ENCODE results near the gene INTU. TPM values are rescaled to one million over a fixed set of nuclear protein-coding genes. Genes with fewer than 3 reads are reported as not detected.

The INTU gene
- polyA plus RNA-seq, 3 donors: 0.17 to 0.26 TPM; not detected in 1

DNA sequence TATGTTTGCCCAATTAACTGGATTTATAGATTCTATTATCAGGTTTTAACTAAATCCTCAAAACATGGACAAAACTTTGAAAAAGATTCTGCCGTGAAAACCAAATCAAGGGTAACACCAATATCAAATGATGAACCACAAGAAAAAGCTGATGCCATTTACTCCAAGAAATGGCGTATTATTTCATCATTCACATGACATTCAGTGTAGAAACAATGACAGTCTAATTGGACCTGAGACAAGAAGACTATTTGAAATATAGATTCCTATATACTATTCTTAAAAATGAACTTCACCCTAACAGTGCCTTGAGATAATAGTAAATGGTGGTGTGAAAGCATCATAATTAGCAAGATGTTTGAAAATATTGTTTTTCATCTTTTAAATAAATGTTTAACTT is 102.2 kb downstream of the INTU start:
- Histone ChIP-seq H3K4me2 (replicated peaks; ENCODE audit: extremely low read depth, low read length, poor library complexity, severe bottlenecking) (no peak overlapping the region), H4K20me1 (ENCODE audit: insufficient read depth, low read length) (no peaks in the 10 kb centered on the region), H2AFZ (ENCODE audit: insufficient read depth, low read depth, low read length, poor library complexity, severe bottlenecking) (no peak overlapping the region), H3K9me3 (replicated peaks in 1 of 2; ENCODE audit: control insufficient read depth in 1 of 2, insufficient read depth in 1 of 2, low read length in 2 of 2) (no peaks in the 10 kb centered on the region), H3K4me3 (replicated peaks in 1 of 3; ENCODE audit: low read depth in 2 of 3, low read length in 3 of 3) (no peak overlapping the region), H3K36me3 (replicated peaks in 1 of 2; ENCODE audit: control insufficient read depth in 1 of 2, insufficient read depth in 2 of 2, low read length in 2 of 2) (no peaks in the 10 kb centered on the region), H3K9ac (ENCODE audit: insufficient read depth, low read length, poor library complexity, severe bottlenecking) (no peak overlapping the region), H3K4me1 (ENCODE audit: control insufficient read depth in 1 of 2, insufficient read depth in 2 of 2, low read length in 2 of 2) (no peaks in the 10 kb centered on the region), H3K79me2 (ENCODE audit: insufficient read depth, low read length) (no peaks in the 10 kb centered on the region), H3K27me3 (ENCODE audit: control insufficient read depth in 2 of 2, insufficient read depth in 2 of 2, low read length in 2 of 2) (no peaks in the 10 kb centered on the region), H3K27ac (ENCODE audit: low read depth in 1 of 2, low read length in 2 of 2) (no peak overlapping the region)
- H3K4me1 Mint-ChIP-seq: no peaks in the 10 kb centered on the region
- no CpG with 5 or more reads among the region's 2 CpGs for WGBS (ENCODE audit: insufficient coverage)
- H3K36me3 Mint-ChIP-seq: no peaks in the 10 kb centered on the region
- no peak for DNase-seq
- TF ChIP-seq, protein P1, sequence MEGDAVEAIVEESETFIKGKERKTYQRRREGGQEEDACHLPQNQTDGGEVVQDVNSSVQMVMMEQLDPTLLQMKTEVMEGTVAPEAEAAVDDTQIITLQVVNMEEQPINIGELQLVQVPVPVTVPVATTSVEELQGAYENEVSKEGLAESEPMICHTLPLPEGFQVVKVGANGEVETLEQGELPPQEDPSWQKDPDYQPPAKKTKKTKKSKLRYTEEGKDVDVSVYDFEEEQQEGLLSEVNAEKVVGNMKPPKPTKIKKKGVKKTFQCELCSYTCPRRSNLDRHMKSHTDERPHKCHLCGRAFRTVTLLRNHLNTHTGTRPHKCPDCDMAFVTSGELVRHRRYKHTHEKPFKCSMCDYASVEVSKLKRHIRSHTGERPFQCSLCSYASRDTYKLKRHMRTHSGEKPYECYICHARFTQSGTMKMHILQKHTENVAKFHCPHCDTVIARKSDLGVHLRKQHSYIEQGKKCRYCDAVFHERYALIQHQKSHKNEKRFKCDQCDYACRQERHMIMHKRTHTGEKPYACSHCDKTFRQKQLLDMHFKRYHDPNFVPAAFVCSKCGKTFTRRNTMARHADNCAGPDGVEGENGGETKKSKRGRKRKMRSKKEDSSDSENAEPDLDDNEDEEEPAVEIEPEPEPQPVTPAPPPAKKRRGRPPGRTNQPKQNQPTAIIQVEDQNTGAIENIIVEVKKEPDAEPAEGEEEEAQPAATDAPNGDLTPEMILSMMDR (IDR thresholded peaks at IDR 0.05): no peak
- H3K27ac Mint-ChIP-seq: no peak overlapping the region
- peaks cover 2 to 3% (median 2%) of the 10 kb centered on the region in 3 donors for H3K27me3 Mint-ChIP-seq (ENCODE audit: low read depth in 3 of 3)
- H3K4me3 Mint-ChIP-seq: no peak overlapping the region
- H3K9me3 Mint-ChIP-seq: peaks cover 0 to 6% (median 2%) of the 10 kb centered on the region in 7 donors
- intact Hi-C loops (cut with micrococcal nuclease): loop anchor here (5.0 kb wide), 1 partner anchor 133 kb away; no protein-coding TSS in a partner anchor

DNA sequence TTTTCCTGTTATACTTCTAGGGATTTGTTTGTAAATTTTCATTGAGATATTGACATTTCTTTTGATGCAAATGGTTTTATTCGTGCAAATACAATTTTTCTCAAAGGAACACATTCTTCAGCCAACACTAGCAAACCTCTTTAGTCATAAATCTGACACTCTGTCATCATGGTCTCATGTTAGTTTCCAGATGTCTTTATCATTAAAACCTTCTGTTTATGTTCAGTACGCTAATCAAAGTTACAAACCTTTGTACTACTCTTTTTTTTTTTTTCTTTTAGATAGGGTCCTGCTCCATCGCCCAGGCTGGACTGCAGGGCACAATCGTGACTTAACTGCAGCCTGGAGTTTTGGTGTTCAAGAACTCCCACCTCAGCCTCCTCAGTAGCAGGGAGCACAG is 104.5 kb downstream of the INTU start:
- Histone ChIP-seq H3K36me3 (replicated peaks in 1 of 2; ENCODE audit: control insufficient read depth in 1 of 2, insufficient read depth in 2 of 2, low read length in 2 of 2) (no peaks in the 10 kb centered on the region), H3K9me3 (replicated peaks in 1 of 2; ENCODE audit: control insufficient read depth in 1 of 2, insufficient read depth in 1 of 2, low read length in 2 of 2) (peaks cover 0 to 5% of the 10 kb centered on the region in 2 donors), H3K27me3 (ENCODE audit: control insufficient read depth in 2 of 2, insufficient read depth in 2 of 2, low read length in 2 of 2) (no peaks in the 10 kb centered on the region), H2AFZ (ENCODE audit: insufficient read depth, low read depth, low read length, poor library complexity, severe bottlenecking) (no peak overlapping the region), H3K79me2 (ENCODE audit: insufficient read depth, low read length) (no peaks in the 10 kb centered on the region), H3K4me3 (replicated peaks in 1 of 3; ENCODE audit: low read depth in 2 of 3, low read length in 3 of 3) (no peak overlapping the region), H3K4me1 (ENCODE audit: control insufficient read depth in 1 of 2, insufficient read depth in 2 of 2, low read length in 2 of 2) (no peaks in the 10 kb centered on the region), H4K20me1 (ENCODE audit: insufficient read depth, low read length) (no peaks in the 10 kb centered on the region), H3K9ac (ENCODE audit: insufficient read depth, low read length, poor library complexity, severe bottlenecking) (no peak overlapping the region), H3K27ac (ENCODE audit: low read depth in 1 of 2, low read length in 2 of 2) (no peak overlapping the region), H3K4me2 (replicated peaks; ENCODE audit: extremely low read depth, low read length, poor library complexity, severe bottlenecking) (no peak overlapping the region)
- H3K4me3 Mint-ChIP-seq: no peak overlapping the region
- intact Hi-C loops (cut with micrococcal nuclease): no loop called here
- no peak overlapping the region for H3K27ac Mint-ChIP-seq
- TF ChIP-seq, protein P1 (IDR thresholded peaks at IDR 0.05): no peak
- no peaks in the 10 kb centered on the region for H3K4me1 Mint-ChIP-seq
- H3K9me3 Mint-ChIP-seq: peaks cover 0 to 13% (median 6%) of the 10 kb centered on the region in 7 donors
- no peaks in the 10 kb centered on the region for H3K36me3 Mint-ChIP-seq
- H3K27me3 Mint-ChIP-seq (ENCODE audit: low read depth in 3 of 3): peaks cover 0 to 3% (median 2%) of the 10 kb centered on the region in 3 donors
- DNase-seq: no peak
- 83% methylated on average over 1 of the region's 4 CpGs for WGBS (ENCODE audit: insufficient coverage)
